Stimulated activated CD8-positive, alpha-beta memory T cell treated with anti-CD3 and anti-CD28 coated beads, Interleukin-2, amount 100 ng/mL, for 1 hour (primary cell): ENCODE measurements around the gene CLCN2.

Experiments
- DNase-seq, 2 donors: peaks; one replicate each; pipeline ENCODE4 v3.0.0-alpha.2; 2020; ENCODE audit warnings: low read depth in 2 of 2

The CLCN2 gene

DNA sequence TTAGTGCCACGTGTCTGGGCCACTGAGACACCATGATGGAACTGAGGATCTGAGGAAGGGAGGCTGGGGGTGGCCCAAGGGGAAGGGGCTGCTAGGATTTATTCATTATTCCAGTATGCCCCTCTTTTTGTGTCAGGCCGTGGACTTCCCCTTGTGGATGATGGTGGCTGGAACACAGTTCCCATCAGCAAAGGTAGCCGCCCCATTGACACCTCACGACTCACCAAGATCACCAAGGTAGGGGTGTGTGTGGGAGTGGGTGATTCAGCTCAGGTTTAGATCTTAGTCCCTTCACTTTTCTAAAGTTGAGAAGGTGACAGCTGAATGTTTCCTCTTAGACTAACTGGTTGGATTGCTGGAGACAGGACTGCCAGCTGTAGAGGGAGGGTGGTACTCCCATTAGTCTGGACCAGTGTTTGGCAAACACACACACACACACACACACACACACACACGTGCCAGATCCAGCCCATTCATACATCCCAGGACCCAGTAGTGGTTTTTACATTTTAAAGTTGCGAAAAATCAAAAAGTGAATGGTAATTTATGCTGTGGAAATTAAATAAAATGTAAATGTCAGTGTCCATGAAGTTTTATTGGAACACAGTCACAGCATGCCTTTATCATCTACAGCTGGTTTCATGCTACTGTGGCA lies 35.6 kb downstream of the CLCN2 start:
- DNase-seq: no peak

DNA sequence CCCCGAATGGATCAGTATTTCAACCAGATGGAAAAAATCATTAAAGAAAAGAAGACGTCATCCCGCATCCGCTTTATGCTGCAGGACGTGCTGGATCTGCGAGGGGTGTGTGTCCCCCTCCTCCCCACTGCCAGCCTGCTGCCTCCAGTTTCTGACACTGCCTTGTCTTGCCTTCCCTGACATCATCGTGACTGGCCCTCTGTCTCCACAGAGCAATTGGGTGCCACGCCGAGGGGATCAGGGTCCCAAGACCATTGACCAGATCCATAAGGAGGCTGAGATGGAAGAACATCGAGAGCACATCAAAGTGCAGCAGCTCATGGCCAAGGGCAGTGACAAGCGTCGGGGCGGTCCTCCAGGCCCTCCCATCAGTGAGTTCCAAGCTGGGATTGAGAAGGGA lies 36.1 kb downstream of the CLCN2 start:
- DNase-seq: no peak

DNA sequence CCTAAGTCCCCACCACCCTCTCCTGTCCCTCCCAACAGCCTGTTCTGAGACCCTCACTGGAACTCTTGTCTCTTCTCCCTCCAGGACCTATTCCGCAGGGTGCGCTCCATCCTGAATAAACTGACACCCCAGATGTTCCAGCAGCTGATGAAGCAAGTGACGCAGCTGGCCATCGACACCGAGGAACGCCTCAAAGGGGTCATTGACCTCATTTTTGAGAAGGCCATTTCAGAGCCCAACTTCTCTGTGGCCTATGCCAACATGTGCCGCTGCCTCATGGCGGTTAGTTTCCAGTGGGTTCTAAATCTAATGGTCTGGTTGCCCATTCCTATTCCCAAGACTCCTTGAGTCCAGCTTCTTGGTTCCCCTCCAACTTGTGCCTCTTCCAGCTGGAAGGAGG lies 37.7 kb downstream of the CLCN2 start:
- DNase-seq: no peak

- DNase-seq: no peak
These were observed 38.5 kb downstream of the CLCN2 start for GRCh38 chr3:184322731-184323487.

DNA sequence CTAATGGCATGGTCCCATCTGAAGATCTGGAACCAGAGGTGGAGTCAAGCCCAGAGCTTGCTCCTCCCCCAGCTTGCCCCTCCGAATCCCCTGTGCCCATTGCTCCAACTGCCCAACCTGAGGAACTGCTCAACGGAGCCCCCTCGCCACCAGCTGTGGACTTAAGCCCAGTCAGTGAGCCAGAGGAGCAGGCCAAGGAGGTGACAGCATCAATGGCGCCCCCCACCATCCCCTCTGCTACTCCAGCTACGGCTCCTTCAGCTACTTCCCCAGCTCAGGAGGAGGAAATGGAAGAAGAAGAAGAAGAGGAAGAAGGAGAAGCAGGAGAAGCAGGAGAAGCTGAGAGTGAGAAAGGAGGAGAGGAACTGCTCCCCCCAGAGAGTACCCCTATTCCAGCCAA lies 39.7 kb downstream of the CLCN2 start:
- no peak for DNase-seq

DNA sequence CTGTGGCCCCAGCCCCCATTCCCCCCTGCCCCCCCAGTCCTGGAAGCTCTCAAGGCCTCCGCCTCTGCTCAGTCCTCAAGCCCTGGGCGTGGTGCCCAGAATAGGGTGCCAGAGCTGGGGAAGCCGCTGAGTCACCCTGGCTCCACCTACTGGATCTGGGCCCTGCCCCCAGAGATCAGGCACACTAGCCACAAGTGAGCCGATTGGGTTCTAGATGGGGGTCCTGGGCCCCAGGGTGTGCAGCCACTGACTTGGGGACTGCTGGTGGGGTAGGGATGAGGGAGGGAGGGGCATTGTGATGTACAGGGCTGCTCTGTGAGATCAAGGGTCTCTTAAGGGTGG lies 41.3 kb downstream of the CLCN2 start:
- DNase-seq: no peak

- no peak for DNase-seq
These were observed 44.2 kb downstream of the CLCN2 start for GRCh38 chr3:184317201-184317600.

GRCh38 chr3:184316792-184317191 lies 44.6 kb downstream of the CLCN2 start:
- no peak for DNase-seq

DNA sequence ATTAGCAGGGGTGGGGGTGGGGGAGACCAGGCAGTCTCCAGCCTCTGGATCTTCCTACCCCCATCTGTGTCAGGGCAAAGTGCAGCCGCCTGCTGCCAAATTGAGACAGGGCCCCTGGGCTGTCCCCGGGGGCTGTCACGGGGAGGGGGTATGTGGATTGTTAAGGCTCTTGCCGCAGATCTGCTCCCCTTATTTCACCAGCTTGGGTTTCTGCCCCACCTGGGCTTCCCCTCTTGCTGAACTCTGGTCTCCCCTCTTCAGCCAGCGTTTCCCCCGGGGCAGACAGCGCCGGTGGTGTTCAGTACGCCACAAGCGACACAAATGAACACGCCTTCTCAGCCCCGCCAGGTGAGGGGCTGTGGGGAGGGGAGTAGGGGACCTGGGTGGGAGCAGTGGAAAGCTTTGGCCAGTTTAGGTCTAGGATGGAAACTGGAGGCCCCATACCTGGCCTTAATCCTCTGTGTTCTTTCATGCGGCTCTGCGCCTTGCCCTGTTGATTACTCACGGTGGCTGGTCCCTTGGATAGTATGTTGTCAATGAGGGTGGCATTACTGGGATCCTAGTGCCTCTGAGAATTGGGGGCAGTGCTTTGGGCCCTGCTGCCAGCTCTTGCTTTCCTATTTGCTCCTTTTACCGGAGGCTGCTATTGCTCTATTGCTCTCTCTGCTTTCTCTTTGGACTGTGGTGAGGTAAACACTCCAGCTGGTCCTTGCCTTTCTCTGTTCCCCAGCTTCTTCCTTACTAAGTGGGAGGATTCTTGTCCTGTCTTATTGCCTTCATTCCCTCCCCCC lies 45.3 kb downstream of the CLCN2 start:
- no peak for DNase-seq

DNA sequence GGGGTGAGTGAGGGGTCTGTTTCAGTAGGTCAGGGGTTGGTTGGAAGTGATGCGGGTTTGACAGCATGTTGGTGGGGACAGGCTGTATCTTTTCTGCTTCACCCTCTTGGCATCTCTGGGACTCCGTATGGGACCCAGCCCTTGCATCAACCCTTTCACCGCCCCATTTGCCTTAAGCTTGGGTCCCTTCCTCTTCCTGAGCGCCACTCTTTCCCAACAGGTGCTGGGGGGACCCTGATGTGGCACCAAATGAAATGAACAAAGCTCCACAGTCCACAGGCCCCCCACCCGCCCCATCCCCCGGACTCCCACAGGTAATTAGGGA lies 45.9 kb downstream of the CLCN2 start:
- DNase-seq: no peak

GRCh38 chr3:184314700-184315542 lies 46.5 kb downstream of the CLCN2 start:
- DNase-seq: peak; percentile 27 to 51

DNA sequence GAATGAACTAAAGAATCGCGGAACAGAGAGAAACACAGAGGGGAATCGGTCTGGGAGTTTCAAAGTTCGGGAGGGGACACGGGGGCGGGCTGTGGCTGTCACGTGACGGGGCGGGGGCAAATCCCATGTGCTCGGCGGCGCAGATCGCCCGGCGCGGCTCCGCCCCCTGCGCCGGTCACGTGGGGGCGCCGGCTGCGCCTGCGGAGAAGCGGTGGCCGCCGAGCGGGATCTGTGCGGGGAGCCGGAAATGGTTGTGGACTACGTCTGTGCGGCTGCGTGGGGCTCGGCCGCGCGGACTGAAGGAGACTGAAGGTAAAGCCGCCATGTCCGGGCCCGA lies 47.1 kb downstream of the CLCN2 start, which contains the start of gene EIF4G1:
TSS of gene EIF4G1 (plus strand) at position 244 of the 337 bp plus-strand sequence. CDS start 1,191 bp downstream, outside the sequence.
- DNase-seq: peak; percentile 87 to 88

DNA sequence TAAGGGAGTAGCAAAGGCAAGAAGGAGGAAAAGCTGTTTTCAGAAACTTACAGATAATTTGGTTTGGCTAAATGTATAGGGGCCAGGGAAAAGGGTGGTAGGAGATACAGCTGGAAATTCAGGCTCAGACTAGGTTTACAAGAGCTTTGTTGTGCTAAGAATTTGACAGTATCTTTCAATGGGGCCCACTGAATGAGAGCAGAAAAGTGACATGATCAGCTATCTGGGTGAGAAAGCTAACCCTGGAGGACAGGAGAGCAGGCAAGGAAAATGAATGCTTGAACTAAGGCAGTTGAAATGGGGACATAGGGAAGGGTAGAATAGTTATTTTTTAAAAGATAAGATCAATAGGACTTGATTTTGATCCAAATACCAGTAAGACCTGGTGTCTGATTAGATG lies 49.8 kb downstream of the CLCN2 start:
- DNase-seq: no peak

DNA sequence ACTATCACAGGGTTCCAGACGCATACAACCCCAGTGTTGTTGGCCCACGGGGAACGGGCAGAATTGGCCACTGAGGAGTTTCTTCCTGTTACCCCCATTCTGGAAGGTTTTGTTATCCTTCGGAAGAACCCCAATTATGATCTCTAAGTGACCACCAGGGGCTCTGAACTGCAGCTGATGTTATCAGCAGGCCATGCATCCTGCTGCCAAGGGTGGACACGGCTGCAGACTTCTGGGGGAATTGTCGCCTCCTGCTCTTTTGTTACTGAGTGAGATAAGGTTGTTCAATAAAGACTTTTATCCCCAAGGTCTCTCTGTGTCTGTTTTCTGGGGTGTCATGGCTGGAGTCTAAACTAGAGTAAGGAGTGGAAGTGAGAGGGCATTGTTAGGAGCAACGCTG lies 52.7 kb downstream of the CLCN2 start:
- no peak for DNase-seq

DNA sequence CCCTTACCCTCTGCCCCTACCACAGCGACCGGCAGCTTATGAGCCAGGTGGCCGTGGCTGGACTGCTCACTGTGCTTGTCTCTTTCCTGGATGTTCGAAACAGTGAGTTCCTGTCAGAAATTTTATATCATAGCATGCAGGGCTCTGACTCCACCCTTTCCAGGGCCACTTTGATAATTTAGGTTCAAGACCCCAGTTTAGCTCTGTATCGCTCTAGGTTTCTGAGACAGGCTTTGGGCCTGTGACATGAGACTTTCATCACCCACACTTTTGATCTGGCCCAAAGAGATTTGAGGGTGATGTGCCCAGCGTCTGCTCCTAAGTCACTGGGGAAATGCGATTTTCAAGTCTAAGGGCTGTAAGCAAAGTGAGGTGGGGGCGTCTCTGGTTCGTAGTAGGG lies 53.5 kb downstream of the CLCN2 start:
- no peak for DNase-seq

GRCh38 chr3:184306341-184306972 lies 54.9 kb downstream of the CLCN2 start:
- DNase-seq: no peak

DNA sequence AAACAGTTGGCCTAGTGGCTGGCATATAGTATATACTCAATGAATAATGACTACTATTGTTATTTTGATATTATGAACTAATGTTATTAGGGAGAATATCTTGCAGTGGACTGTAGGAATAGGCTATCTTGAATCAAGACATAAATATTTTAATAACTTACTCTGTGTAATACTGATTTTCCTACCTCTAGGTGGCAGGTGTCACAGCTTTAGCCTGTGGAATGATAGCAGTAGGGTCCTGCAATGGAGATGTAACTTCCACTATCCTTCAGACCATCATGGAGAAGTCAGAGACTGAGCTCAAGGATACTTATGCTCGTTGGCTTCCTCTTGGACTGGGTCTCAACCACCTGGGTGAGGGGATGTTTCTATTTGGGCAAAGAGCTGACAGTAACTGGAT lies 55.8 kb downstream of the CLCN2 start:
- no peak for DNase-seq

DNA sequence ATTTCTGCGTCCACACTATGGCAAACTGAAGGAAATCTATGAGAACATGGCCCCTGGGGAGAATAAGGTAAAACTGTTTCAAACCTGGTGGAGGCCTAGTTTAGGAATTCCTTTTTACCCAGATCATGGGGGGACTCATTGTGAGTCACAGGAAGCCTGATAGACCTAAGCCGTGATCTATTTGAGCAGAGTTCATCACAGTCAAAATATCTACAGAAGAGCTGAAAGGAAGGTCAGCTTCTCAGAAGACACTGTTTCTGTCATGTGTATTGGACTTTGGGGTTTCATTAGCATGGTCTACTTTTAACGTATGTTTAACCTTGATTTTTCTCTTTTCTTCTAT lies 61.1 kb downstream of the CLCN2 start:
- no peak for DNase-seq

DNA sequence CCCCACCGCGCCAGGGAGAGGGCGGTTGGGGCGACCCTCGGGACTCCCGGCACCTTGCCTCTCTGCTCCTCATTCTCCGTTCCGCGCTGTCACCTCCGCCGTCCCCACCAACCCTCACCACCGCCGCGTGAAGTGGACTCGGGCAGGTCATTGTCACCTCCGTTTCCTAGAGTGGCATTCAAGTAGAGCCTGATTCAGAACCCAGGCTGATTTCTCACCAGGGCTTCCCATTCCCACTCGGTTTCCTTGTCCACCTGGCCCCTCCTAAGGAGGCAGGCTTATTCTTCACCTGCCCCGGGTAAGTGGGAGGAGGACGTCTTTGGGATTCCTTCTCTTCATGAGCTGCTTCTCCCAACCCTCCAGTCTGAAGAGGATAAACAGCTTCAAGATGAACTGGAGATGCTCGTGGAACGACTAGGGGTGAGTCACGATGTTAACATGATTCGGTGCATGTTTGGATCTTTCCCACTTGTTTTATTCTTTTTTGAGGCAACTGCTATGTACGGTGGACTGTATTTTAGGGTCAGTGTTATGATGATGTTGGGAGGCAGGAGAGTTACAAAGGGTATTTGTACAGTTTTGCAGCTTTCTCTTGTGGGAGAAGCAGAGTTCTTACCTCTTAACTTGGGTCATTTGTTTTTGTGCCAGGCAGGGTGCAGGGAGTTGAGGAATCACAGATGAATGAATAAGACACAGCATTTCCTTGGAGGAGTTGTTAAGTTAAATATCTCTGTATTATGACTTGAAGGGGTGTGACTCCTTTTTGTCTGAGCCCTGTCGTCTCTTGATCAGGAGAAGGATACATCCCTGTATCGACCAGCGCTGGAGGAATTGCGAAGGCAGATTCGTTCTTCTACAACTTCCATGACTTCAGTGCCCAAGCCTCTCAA lies 61.7 kb downstream of the CLCN2 start:
- no peak for DNase-seq

DNA sequence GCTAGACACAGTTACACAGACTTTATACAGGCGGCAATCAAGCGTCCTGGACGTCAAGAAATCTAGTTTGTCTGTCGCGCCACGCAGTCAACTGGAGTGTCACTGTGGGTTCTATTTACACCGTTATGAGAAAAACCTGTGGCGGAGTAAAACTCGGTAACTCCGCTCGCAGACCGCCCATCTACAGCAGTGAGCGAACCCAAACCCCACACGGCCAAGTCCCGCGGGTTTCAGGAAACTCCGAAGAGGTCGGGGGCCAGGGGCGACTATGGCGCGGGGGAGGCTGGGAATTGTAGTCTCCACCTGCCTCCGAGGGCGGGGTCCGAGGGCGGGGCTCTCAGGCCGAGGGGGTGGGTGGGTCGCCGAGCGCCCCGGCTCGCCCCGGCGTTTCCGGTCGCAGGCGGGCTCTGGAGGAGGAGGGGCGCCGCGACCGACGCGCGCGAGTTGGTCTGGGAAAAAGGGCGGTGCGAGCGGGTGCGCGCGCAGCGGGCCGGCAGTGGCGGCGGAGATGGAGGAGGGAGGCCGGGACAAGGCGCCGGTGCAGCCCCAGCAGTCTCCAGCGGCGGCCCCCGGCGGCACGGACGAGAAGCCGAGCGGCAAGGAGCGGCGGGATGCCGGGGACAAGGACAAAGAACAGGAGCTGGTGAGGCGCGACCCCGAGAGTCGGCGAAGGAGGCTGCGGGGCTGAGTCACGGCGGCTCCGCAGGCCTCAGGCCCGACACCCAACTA lies 62.5 kb downstream of the CLCN2 start, which contains the start of gene PSMD2:
TSS of gene PSMD2 (plus strand) at position 483 of the 729 bp plus-strand sequence. CDS start at position 509, 26 bp downstream.
- peak; percentile 95 to 98 for DNase-seq
